ENCODE measurements around the gene MACROD2.

Gene MACROD2

DNA sequence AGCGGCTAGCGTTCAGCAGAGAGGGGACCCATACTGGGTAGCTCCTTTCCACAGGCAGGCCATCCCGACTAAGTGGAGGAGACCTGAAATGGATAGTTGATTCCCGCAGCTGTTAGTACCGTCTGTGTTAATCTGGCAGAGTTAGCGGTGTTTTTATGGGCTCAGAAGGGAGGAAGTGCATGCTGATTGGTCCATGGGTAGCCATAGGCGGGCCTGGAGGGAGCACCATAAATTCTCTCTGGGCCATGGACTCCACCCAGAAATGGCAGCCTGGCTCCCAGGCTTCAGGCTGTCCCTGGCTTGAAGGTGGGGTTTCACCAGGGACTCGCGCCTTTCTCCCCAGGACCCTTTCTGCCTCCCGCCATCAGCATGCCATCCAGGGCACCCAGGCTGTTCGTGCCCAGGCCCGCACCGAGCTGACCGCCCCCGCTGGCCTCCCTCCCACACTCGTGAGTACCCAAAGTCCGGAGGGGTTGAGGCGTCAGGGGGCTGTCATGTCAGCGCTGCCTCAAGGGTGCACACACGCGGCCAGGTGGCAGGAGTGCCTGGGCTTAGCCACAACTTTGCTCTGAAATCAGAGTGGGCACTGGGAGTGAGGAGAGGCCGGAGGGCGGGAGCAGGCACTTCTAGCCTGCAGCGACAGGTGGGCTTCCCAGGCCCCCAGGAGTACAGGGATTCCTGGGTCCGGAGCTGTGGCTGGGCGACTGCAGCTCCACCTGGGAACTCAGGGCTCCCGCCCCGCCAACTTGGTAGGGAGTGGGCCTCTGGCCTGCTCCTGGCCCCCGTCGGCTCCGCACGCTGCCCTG lies 1036.4 kb downstream of the MACROD2 start:
- DNase-seq = no peak

DNA sequence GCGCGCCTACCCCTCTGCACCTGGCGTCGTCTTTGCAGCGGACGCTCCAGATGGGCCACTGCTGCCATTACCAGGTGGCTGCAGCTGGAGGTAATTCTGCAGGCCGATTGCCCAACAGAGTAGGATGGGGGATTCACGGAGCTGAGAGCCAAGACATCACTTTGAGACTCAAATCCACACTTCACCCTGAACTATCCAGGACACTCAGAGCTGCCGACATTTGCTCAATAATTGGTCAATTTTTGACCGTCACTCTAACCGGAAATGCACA lies 1037.0 kb downstream of the MACROD2 start:
- no peak for DNase-seq

DNA sequence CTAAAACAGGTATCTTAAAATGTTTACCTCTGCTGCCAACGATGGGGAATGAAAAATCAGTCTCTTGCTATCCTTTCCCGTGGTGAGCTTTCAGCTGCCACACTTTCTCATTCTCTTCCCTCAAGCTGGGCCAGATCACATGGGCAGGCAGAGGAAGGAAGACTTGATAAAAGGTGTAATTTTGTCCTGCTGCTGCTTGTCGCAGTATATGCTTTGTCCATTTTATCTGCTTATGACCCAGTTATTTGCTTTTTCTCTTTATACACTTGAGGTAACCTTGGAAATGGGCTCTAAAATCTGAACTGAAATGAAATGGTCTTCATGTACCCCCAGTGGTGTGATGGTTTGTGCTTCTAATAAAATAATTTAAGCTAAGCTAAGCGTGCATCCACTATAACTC lies 1038.0 kb downstream of the MACROD2 start:
- DNase-seq = peak; percentile 8 to 64

DNA sequence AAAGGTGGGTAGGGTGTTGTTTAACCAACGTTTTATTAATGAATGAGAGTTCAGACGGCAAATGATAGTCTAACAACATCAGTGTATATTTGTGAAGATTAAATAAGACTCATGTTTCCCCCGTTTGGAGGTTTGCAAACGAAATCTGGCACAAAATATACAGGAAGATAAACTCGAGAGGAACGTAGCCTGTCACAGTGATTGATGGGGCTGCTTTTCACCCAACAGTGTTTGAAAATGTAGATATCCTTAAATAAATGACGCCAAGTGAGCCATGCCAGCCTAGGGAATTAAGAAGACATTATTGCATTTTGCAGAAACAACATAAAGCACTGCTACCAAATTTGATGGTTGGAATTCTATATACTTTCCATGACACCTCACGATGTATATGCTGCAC lies 1038.6 kb downstream of the MACROD2 start:
- peak; percentile 6 to 62 for DNase-seq

DNA sequence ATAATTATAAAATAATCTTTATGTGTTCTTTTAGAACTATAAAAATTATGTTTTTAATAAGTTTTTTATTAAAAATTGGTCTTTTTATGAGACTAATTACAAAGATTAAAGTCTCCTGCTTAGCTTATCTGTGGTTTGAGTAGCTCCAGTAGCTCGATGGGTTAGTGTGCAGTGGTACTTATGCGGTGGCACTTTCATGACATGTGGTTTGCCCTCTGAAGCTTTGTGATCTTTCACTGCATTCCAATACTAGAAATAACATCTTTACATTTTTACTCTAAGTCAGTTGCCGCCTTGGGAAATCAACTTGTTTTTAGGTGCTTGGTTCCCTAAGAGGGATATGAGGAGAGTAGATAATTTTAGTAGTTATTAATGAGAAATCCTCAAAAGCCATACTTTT lies 1041.6 kb downstream of the MACROD2 start:
- no peak for DNase-seq

DNA sequence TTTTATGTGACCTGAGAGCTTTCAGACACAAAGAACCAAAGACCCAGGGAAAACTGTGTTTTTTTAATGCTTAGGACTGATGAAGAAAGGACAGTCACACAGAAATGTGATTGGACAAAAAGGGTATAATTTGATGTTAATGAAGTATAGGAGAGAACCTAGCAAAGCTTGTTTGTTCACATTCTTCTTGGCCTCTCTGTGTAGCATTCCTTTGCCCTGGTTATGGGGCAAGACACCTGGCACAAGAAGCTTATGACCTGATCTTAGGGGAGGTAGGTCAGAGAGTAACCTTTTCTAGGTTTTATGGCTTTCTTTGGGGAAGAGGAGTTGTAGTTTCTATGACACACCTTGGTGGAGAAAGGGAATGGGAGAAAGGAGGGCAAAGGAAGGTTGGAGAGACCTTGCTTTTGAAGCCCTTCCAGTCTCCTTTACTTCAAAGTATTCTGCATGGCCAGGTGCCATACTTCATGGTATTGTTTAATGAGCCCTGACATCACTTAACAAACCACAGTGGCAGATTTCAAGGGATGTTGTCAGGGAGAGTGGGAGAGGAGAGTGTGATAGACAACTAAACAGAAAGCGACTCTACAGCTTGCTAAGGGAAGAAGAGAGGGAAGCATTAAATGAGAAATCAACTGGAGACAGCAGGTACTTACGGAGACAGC lies 1043.9 kb downstream of the MACROD2 start:
- DNase-seq = no peak

DNA sequence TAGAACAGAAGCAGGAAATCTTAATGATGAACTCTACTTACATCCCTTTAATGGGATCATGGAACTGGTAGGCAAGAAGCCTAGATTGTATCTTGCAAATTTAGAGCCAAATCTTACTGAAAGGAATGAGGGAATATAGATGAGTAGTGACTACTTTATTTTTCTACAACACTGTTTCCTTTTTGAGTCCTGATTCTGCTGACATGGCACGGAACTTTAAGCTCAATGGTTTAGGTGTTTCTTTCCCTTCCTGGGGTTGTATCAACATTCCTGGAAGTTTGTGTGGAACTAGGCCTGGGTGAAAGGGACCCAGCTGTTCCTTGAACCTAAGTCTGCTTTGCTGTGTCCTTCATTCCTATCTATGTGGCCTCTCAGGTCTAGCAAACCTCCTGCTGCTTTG lies 1047.4 kb downstream of the MACROD2 start:
- no peak for DNase-seq

DNA sequence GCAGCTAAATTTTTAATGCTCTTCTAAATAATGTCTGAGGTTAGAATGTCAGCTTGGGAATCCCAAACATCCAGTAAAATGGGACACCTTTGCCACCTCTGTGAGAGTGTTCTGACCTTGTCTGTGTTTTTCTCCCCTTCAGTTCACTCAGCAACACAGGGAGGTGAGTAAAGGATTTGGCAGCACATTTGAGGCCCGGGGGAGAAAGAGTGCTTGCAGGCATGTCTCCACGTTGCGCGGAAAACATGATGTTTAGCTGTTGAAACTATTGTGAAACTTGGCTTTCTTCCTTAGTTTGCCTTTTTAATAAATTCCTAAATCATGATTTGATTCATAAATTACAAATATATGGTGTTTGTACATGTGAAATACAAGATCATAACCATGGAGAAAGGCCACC lies 1049.9 kb downstream of the MACROD2 start:
- no peak for DNase-seq

DNA sequence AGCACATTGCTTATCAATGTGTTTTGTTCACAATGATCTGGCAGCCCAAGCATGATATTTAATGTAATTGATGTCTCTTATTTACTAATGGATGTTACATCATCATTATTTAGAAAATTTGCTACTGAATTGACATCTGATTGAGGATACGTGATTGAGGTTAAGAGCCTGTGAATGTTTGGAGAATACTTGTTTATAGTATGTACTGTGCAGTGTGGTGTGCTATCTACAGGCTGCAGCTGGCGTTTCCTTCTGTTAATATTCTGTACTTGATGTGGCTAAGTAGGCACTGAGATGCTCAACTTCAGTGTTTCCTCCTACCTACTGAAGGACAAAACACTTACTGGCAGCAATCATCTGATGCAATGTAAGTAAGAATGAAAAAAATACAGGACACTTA lies 1051.7 kb downstream of the MACROD2 start:
- no peak for DNase-seq

DNA sequence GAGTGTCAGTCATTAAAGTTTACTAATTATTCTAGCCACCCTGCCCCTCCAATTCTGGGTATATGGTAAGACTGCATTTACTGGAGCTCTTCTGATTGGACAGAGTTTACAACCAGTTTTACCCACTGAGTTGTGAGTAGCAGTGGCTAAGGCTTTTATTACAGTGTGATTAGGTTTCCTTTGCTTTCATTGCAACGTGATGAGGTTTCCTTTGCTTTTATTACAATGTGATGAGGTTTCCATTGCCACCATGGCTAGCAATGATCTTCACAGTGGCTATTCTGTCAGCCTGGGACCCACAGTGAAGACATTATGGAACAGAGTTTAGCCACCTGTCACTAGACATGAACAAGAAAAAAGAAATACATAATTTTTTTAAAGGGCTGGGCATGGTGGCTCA lies 1052.3 kb downstream of the MACROD2 start:
- DNase-seq = no peak

DNA sequence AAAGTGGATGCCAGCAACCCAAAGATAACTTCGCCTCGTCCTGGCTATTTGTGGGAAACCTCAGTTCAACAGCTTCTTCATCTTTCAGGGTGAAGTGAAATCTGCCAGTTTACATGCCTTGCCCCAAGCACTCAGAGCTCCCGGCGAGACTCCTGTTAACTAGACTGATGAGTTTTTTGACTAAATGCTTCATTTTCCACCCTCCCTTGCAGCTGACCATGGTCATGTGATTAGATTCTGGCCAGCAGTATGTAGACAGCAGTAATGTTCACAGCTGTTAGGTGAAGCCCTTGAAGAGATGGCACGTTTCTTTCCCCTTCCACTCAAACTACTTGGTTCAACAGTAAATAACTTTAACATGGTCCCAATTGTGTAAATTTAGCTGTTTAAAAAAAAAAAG lies 1060.9 kb downstream of the MACROD2 start:
- no peak for DNase-seq

DNA sequence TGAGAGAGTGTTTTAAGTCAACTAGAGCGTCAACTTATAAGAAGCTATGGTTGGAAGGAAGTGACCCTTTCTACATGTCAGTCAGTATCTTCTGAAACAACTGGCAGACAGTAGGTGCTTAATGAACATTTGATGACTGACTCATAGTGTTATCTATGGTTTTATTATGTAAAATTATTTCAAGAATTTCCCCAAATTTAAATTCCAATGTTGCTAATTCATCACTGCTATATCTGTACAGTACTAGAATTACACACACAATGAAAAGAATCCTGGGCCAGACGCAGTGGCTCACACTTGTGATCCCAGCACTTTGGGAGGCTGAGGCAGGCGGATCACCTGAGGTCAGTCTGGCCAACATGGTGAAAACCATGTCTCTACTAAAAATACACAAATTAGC lies 1063.5 kb downstream of the MACROD2 start:
- DNase-seq = no peak

DNA sequence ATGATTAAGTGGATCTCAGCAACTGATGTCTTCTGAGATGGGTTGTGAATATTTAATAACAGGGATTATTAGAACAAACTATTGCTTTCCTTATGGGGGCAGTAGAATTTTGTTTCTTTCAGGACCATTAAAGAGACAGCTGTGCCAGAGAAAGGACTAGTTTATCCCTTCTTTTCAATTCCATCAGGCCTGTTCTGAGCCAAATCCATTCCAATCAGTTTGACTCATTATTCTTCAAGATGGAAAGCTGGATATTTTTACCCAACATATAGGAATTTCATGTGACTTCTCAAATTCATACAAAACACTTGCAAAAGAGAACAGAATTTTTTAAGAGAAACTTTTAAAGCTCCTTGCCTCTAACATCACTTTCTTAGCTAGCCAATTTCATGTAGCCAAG lies 1064.1 kb downstream of the MACROD2 start:
- DNase-seq = no peak

DNA sequence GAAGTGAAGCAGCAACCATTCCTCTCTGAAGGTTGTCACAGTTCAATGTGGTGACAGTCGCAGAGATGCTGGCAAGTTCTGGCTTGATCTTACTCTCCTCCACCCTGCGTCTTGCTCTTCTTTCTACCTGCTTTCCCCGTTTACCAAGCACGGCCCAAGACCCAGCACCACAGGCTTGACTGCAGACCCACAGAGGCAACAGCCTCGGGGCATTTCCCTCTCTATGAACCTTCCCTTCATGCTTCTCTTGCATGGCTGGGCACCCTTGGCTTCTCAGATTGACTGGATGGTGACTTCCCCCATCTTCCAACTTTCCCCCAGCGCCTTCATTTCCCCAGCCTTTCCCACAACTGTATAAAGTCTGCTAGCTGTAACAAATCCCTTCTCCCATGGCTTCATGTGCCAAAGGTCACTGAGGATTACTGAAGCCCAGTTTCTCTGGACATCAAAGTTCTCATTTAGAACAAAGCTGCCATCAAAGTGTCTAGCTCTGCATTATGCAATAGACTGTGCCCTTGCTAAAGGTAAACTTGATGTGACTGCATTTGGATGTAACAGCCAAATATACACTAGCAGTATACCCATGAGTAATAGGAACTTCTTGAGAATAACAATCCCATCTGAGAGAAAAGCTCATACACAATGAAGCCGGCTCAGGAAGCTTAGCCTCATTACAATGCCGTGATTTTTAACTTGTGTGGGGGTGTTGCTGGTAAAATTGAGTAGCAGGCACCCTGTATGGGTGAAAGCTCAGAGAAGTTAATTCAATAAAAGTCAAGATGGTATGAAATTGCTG lies 1065.1 kb downstream of the MACROD2 start:
- no peak for DNase-seq

DNA sequence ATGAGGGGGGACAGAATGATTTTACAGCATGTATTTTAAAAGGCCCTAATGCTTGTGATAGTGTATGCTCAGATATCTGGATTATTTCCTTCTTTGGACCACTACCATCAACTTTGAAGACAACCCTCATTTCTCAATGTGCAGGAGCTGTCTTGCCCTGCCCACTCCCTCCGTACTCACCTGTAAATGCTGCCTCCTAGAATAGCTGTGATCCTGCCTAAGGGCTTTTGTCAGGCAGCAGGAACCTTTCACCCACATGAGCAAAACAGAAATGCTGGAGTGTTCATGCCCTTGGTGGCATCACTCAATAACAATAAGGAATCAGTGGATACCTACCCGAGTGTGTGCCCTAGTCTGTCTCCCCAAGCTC lies 1065.7 kb downstream of the MACROD2 start:
- DNase-seq = no peak

DNA sequence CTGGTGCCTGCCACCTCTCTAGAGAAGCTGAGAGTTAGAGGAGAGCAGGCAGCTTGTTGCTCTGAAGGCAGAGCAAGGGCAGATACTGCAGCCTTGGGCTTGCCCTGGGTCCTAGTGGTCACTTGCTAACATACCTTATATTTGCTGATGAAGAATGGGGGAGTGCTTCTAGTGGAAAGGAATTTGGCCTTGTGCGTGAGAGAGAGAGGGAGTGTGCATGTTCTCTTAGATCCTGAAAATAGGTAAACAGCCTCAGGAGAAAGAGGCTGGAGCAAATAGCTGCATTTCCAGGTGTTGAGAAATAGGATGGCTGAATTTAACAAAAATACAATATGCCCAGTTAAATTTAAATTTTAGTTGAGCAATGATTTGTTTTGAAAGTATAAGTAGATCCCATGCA lies 1066.6 kb downstream of the MACROD2 start:
- DNase-seq = no peak

DNA sequence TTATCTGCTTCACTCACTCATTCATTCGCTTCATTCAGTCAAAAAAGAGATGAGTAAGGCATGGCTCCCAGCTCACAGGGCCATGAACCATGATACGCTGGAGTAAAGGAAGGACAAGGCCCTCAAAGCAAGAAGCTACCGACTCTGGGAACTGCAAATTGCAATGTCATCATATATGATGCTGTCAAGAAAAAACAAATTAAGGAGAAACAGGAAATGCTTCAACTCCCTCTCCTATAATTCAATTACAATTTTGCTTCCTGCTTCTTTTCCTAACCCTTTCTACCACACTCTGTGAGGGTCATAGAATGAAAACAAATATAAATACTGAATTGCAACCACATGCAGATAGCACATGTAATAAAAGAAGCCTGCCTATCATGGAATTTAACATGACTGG lies 1067.8 kb downstream of the MACROD2 start:
- no peak for DNase-seq

DNA sequence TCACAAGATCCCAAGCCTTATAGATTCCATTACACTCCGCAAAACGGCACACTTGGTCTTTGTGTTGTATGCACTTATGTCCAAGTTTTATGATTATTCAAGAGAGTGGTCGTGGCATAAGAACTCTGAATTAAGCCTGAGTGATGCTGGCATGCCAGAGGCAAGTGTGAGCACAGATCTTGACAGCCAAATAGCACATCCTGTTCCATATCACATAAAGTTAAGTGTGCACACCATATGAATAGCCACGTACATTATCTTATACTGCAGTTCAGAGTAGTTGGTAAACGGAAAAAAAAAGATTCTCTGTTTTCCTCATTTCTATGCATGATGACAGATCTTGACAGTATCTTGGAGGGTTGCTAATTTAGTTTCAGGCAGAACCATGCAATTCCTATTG lies 1069.4 kb downstream of the MACROD2 start:
- no peak for DNase-seq

DNA sequence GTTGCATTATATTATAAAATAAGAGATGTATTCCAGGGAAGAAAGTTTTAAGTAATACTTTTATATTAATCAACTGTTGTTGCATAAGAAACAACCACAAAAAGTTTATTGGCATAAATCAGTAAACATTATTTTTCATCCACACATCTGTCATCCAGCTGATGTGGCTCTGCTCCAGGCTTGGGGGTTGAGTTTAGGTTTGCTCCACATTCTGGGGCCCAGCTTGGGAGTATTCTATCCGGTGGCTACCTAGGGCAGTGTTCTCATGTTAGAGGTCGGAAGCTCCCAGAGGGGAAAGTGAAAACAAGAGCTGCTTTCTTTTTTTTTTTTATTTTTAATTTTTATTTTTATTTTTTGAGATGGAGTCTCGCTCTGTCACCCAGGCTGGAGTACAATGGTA lies 1070.5 kb downstream of the MACROD2 start:
- no peak for DNase-seq

DNA sequence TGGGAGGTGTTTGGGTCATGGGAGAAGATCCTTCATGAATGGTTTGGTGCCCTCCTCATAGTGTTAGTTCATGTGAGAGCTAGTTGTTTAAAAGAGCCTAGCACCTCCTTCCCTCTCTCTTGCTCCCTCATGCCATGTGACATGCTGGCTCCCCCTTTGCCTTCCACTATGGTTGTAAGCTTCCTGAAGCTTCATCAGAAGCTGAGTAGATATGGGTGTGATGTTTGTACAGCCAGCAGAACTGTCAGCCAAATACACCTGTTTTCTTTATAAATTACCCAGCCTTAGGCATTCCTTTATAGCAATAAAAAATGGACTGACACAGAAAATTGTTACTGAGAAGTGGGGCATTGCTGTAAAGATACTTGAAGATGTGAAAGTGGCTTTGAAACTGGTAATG lies 1073.2 kb downstream of the MACROD2 start:
- DNase-seq = no peak

DNA sequence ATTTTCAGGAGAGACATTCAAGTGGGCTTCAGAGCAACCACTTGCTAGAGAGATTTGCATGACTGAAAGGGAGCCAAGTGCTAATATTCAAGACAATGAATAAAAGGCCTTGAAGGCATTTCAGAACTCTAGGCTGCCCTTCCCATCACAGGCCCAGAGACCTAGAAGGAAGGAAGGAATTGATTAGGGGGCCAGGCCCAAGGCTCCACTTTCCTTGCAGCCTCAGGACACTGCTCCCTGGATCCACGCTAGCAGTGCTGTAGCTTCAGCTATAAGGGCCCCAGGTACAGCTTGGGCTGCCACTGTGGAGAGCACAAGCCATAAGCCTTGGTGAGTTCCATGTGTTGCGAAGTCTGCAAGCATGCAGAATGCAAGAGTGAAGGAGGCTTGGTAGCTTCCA lies 1074.0 kb downstream of the MACROD2 start:
- no peak for DNase-seq

DNA sequence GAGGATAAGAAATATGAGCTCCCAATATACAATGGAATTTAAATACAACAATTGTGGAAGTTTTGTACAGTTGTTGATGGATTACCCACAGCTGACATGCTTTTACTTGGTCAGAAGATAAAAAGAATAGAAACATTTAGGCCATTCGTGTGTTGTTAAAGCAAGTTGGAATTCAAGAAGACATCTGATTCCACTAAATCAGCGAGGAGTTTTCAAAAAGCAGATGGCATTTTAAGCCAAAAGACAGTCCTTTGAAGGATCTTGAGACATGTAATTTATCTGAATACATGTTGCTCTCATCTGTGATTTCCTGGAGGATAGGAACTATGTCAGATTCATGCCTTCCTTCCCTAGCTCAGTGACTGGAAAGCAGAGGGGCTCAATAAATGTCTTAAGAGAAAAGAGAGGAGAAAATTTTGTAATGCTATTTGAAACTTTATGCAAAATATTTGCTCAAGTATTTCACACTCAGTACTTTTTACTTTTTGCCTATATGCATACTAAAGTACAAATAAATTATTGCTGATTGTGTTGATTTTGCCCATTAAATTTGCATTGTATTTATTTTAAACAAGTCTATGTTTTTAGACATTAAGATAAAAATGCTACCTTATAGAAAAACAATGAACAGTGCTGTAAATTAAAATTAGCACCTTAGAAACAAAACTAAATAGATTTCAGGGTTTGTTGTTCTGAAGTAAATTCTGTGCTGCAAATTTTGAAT lies 1075.9 kb downstream of the MACROD2 start:
- no peak for DNase-seq

DNA sequence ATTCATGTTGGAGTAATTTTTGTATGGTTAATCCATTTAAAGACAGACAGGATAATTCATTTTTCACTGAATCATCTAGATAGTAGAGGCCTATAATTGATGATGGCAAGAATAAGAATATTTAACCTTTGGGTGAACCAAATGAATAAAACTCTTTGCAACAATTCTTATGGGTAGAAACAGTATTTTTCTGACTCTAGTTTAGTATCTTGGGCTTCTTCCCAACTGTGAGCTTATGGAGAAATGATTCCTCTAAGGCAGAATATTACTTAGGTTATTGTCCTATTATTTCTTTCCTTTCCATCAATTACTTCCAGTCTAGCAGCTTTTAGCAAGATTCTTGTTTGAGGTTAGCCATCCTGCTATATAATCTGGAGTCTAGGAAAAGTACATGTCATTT lies 1077.0 kb downstream of the MACROD2 start:
- no peak for DNase-seq

DNA sequence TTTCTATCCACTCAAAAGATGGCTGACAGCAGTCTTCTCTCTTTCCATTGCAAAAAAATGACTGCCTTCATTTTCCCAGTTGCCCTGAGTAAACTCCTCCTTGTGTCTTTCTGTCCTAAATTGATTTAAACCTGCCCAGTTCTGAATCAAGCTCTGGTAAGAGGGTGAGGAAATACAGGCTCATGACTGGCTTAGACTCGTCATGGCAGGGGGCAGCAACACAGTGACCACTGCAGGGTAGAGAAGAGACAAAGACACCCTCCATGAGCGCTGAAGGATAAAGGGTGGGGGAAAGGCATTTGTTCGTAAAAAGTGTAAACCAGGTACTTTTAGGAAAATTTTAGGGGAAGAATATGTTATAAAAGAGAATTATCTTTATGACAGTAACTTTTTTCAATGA lies 1080.3 kb downstream of the MACROD2 start:
- DNase-seq = no peak
